A673 (cell line): ENCODE measurements around the gene CDK14. TPM values are rescaled to one million over a fixed set of nuclear protein-coding genes. Genes with fewer than 3 reads are reported as not detected.

Experiments used
- BruUV-seq: library from RNA; stranded (reverse); fragments of 400-500 nt; replicated peaks from 2 replicates; lab custom pipeline; 2021; lab: Mats Ljungman, UMichigan
- CTCF ChIA-PET: fragments of 300-600 bp; sonication (Branson Sonifier 250); formaldehyde crosslinking; loops from one replicate; lab custom pipeline; 2022; ENCODE audit warnings: antibody characterized with exemption; lab: Charles Lee
- POLR2A ChIA-PET: fragments of 300-600 bp; sonication (Branson Sonifier 250); formaldehyde crosslinking; loops from one replicate; lab custom pipeline; 2022; ENCODE audit warnings: antibody characterized with exemption; ENCODE audit not compliant: low non-redundant PET; lab: Charles Lee
- DNase-seq: peaks from one replicate; pipeline ENCODE4 v3.0.0-alpha.2; 2015; ENCODE audit warnings: low spot score
- H3K27ac ChIP-seq: fragments of 200-600 bp; sonication (generic); 2 replicates; pipeline ENCODE4 v1.5.1; 2016; ENCODE audit warnings: mixed run types, low read depth, mild to moderate bottlenecking, mixed read lengths, antibody characterized with exemption, low read length; ENCODE audit not compliant: poor library complexity, severe bottlenecking
- H3K27me3 ChIP-seq: fragments of 200-600 bp; sonication (generic); replicated peaks from 2 replicates; pipeline ENCODE4 v1.6.1; 2017; ENCODE audit warnings: mixed run types, low read depth, mild to moderate bottlenecking, mixed read lengths, antibody characterized with exemption, low read length; ENCODE audit not compliant: insufficient read depth, poor library complexity
- H3K36me3 ChIP-seq: fragments of 200-600 bp; sonication (generic); 2 replicates; pipeline ENCODE4 v1.6.1; 2016; ENCODE audit warnings: mixed run types, mild to moderate bottlenecking, mixed read lengths, antibody characterized with exemption, low read length; ENCODE audit not compliant: insufficient read depth, poor library complexity, severe bottlenecking
- H3K4me1 ChIP-seq: fragments of 200-600 bp; sonication (generic); 2 replicates; pipeline ENCODE4 v1.6.1; 2017; ENCODE audit warnings: mixed run types, mild to moderate bottlenecking, mixed read lengths, antibody characterized with exemption, low read length; ENCODE audit not compliant: insufficient read depth, poor library complexity, severe bottlenecking
- H3K4me3 ChIP-seq: fragments of 200-600 bp; sonication (generic); 2 replicates; pipeline ENCODE4 v1.5.1; 2016; ENCODE audit warnings: low read depth, mixed run types, mild to moderate bottlenecking, mixed read lengths, low read length; ENCODE audit not compliant: poor library complexity, severe bottlenecking
- H3K9me3 ChIP-seq: fragments of 200-600 bp; sonication (generic); 2 replicates; pipeline ENCODE4 v1.6.1; 2016; ENCODE audit warnings: mixed run types, low read depth, mild to moderate bottlenecking, mixed read lengths, antibody characterized with exemption, low read length; ENCODE audit not compliant: poor library complexity, severe bottlenecking
- CTCF ChIP-seq: fragments of 300-800, 200-600 bp; sonication (generic); conservative IDR thresholded peaks from 2 replicates; pipeline ENCODE4 v1.5.1; 2017; ENCODE audit warnings: low read depth, mild to moderate bottlenecking, antibody characterized with exemption, low read length, moderate library complexity, mixed read lengths
- EZH2 ChIP-seq: fragments of 200-600 bp; sonication (generic); IDR thresholded peaks from 2 replicates; pipeline ENCODE4 v1.6.1; 2017; ENCODE audit warnings: borderline replicate concordance, low read depth, mild to moderate bottlenecking, mixed read lengths, antibody characterized with exemption, low read length; ENCODE audit not compliant: poor library complexity, severe bottlenecking
- intact Hi-C: fragments of 100-400 bp; cut with micrococcal nuclease; formaldehyde crosslinking; loops from one replicate; pipeline ENCODE4 v1.10.0; 2022; ENCODE audit not compliant: unreplicated experiment
- total RNA-seq: library from RNA; stranded (reverse); gene quantifications from 2 replicates; pipeline ENCODE4 v1.2.3, GENCODE V29; 2021

Gene CDK14
- total RNA-seq, 1 experiment from 2014 or later = 128 TPM

DNA sequence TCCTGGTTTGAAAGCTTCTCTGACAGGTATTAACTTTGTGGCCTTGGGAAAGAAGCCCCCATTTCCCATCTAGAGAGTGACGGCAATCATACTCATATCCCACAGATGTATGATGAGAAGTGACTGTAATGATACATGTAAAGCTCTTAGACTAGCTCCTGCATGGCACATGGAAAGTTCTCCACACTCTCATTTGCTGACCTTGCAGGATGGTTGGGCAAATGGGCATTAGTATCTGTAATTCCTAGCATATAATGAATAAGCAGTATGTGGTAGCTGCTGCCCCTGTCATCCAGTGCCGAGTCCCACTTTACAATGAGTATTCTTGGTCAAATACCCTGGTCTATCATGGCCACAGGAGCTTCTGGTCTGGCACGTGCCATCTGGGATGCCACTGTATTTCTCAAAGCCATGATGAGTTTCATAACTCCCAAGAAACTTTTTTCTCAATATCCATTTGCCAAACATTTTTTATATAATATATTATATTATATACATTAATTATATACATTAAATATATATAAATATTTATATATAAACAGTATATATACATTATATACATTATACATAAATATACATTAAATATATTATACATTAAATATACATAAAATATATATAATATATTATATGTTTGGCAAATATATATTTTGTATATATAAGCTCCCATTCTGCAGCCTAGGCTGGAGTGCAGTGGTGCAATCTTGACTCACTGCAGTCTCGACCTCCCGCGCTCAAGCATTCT, 561.6 kb downstream of the CDK14 start:
- Histone ChIP-seq H3K27ac (no peak overlapping the region), H3K27me3 (no peaks in the 10 kb centered on the region), H3K36me3 (no peaks in the 10 kb centered on the region), H3K9me3 (no peaks in the 10 kb centered on the region), H3K4me3 (no peak overlapping the region), H3K4me1 (no peaks in the 10 kb centered on the region)
- TF ChIP-seq EZH2 (no peak), CTCF (no peak)
- DNase-seq = no peak
- intact Hi-C loops = no loop called here
- CTCF ChIA-PET = no interaction called here
- POLR2A ChIA-PET = interaction anchor here (0.7 kb wide), 1 partner anchor 55 kb away, joined by 3 read pairs; no protein-coding TSS in a partner anchor
- BruUV-seq = no TSS peak

DNA sequence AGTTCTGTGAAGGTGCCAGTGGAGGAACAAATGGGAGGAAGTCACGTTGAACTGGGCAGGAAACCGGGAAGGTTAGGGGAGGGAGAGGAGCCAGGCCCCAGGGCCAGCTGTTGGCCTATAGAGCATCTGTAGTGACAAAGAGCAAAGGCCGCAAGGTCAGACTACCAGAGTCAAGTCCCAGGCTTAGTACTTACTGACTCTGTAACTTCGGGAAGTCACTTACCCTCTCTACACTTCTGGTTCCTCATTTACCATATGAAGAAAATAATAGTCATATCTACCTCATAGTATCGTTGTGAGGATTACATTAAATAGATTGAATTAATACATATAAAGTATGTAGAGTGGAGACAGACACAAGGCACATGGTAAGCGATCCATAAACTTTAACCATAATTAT, 566.3 kb downstream of the CDK14 start:
- intact Hi-C loops = no loop called here

DNA sequence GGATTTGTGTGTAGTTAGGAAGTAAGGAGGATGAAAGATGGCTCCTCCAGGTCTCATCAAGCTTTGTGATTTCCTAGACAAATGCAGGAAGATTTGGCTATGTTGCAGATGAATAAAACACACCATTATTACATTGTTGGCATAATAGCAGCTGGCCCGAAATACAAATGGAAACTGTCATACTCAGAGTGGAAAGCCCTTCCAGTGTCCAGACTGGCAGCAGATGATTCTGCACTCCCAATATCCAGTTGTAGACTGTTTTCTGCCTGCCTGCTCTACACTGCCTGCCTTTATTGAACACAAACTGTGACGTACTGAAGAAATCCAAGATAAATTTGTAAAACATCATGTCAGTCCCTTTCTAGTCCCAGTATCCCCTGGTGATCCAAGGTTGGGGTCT, 568.4 kb downstream of the CDK14 start:
- ChIA-PET POLR2A (no interaction called here), CTCF (no interaction called here)
- no peak for TF ChIP-seq EZH2
- no peak for TF ChIP-seq CTCF
- H3K9me3 ChIP-seq = no peaks in the 10 kb centered on the region
- no peaks in the 10 kb centered on the region for H3K27me3 ChIP-seq
- intact Hi-C loops = no loop called here
- no peak overlapping the region for H3K4me3 ChIP-seq
- no TSS peak for BruUV-seq
- DNase-seq = no peak
- no peaks in the 10 kb centered on the region for H3K36me3 ChIP-seq
- no peak overlapping the region for H3K27ac ChIP-seq
- H3K4me1 ChIP-seq = peaks cover 5% of the 10 kb centered on the region

More for the DNA sequence above, 566.3 kb downstream of the CDK14 start:
- no peaks in the 10 kb centered on the region for H3K9me3 ChIP-seq
- TF ChIP-seq CTCF (no peak), EZH2 (no peak)
- no peaks in the 10 kb centered on the region for H3K36me3 ChIP-seq
- H3K27ac ChIP-seq = no peak overlapping the region
- no peaks in the 10 kb centered on the region for H3K4me1 ChIP-seq
- no peaks in the 10 kb centered on the region for H3K27me3 ChIP-seq
- no TSS peak for BruUV-seq
- no peak for DNase-seq
- H3K4me3 ChIP-seq = no peak overlapping the region
- ChIA-PET POLR2A (no interaction called here), CTCF (no interaction called here)
